RWPE1 (cell line): ENCODE data around the gene ANP32E.
A peak's percentile ranks its signal among the peaks of the same experiment; 100 is the strongest.

Experiments
- CTCF ChIA-PET: fragments of 350-600 bp; sonication (Branson Sonifier 250); formaldehyde crosslinking; extraction: SDS; loops from one replicate; lab custom pipeline; 2021; lab: Yijun Ruan, JAX
- POLR2A ChIA-PET: fragments of 400-600 bp; formaldehyde crosslinking; extraction: SDS; loops from one replicate; lab custom pipeline; 2020; ENCODE audit warnings: antibody characterized with exemption; ENCODE audit not compliant: low non-redundant PET; lab: Yijun Ruan, JAX
- DNase-seq: peaks from one replicate; pipeline ENCODE4 v3.0.0; 2012; ENCODE audit warnings: low spot score
- H3K27ac ChIP-seq: fragments of 450-650 bp; 2 replicates; pipeline ENCODE4 v1.5.1; 2017
- CTCF ChIP-seq: fragments of 450-650 bp; conservative IDR thresholded peaks from 2 replicates; pipeline ENCODE4 v1.5.1; 2017; ENCODE audit warnings: low read depth, mild to moderate bottlenecking

ANP32E gene

GRCh38 chr1:150280138-150280707 is 44.3 kb upstream of the ANP32E start:
- TF ChIP-seq CTCF, result no peak
- ChIA-PET CTCF (interaction anchor here (0.5 to 3.8 kb wide), 3 partner anchors 24 to 127 kb away, joined by 3 to 21 read pairs (median 5); no protein-coding TSS in a partner anchor), POLR2A (no interaction called here)
- H3K27ac ChIP-seq, result peak overlapping the region; percentile 65
- DNase-seq, result no peak

- ChIA-PET CTCF (interaction anchor here (0.9 kb wide), 1 partner anchor 17 kb away, joined by 3 read pairs; no protein-coding TSS in a partner anchor), POLR2A (no interaction called here)
- TF ChIP-seq CTCF, result no peak
- no peak overlapping the region for H3K27ac ChIP-seq
- DNase-seq, result no peak
Observed at GRCh38 chr1:150273311-150273710, 37.4 kb upstream of the ANP32E start.

- ChIA-PET CTCF (no interaction called here), POLR2A (no interaction called here)
- no peak for TF ChIP-seq CTCF
- H3K27ac ChIP-seq, result no peak overlapping the region
- DNase-seq, result no peak
Observed at GRCh38 chr1:150271291-150271959, 35.5 kb upstream of the ANP32E start.

- POLR2A ChIA-PET, result no interaction called here
- H3K27ac ChIP-seq, result peak overlapping the region; percentile 84
- no peak for TF ChIP-seq CTCF
- no peak for DNase-seq
- CTCF ChIA-PET, result interaction anchor here (0.5 to 1.3 kb wide), 2 partner anchors 12 to 82 kb away, joined by 5 read pairs; no protein-coding TSS in a partner anchor
Observed at GRCh38 chr1:150269451-150269850, 33.5 kb upstream of the ANP32E start.

GRCh38 chr1:150268705-150269403 is 32.9 kb upstream of the ANP32E start, which contains the start of gene APH1A:
APH1A (minus strand) TSS chr1:150269016; CDS start chr1:150268810, 206 bp downstream.
- peak; percentile 98 for DNase-seq
- TF ChIP-seq CTCF, result no peak
- ChIA-PET POLR2A (interaction anchor here (0.6 kb wide), 1 partner anchor 24 kb away, joined by 3 read pairs; no protein-coding TSS in a partner anchor), CTCF (interaction anchor here (0.6 to 1.3 kb wide), 2 partner anchors 11 to 13 kb away, joined by 3 to 5 read pairs; partner anchors contain the start of gene CA14)
- H3K27ac ChIP-seq, result peak within 1 kb of the TSS; percentile 84

- DNase-seq, result peak; percentile 32
- no peak for TF ChIP-seq CTCF
- CTCF ChIA-PET, result interaction anchor here (0.6 to 1.3 kb wide), 2 partner anchors 11 to 13 kb away, joined by 3 to 5 read pairs; partner anchors contain the start of gene CA14
- POLR2A ChIA-PET, result interaction anchor here (0.6 kb wide), 1 partner anchor 23 kb away, joined by 3 read pairs; no protein-coding TSS in a partner anchor
- H3K27ac ChIP-seq, result peak overlapping the region; percentile 84
Observed at GRCh38 chr1:150268340-150268704, 32.4 kb upstream of the ANP32E start.
